Pancreas (tissue), 10 donors: ENCODE results near the gene RPL7A. TPM values are rescaled to one million over a fixed set of nuclear protein-coding genes. Genes with fewer than 3 reads are reported as not detected.
A peak's percentile ranks its signal among the peaks of the same experiment; 100 is the strongest.

Source experiments
- ATAC-seq, 4 donors: fragments of 200-7000 bp; cut with Tn5 transposase; one replicate each; pipeline versions ENCODE4 v1.8.0 to v1.9.1; 2020; ENCODE audit warnings: mild to moderate bottlenecking in 4 of 4, moderate library complexity in 4 of 4
- DNase-seq, 6 donors: peaks; one replicate each; pipeline ENCODE4 v3.0.0-alpha.2; 2020
- FAIRE-seq: peaks from 2 replicates; lab custom pipeline; 2012; peaks lifted over from hg19 to GRCh38; lab: Jason Lieb, UNC
- H3K27ac ChIP-seq, 4 donors: fragments of 200-600 bp; sonication (generic); 1 replicate in 3 of 4; 2 replicates in 1 of 4; pipeline versions ENCODE4 v1.5.0 to v1.8.0; 2020
- H3K27me3 ChIP-seq, 4 donors: fragments of 200-600 bp; one replicate each; pipeline ENCODE4 v1.8.0; 2021
- H3K36me3 ChIP-seq, 3 donors: fragments of 200-600 bp; sonication (generic) in 1 of 3; one replicate each; pipeline versions ENCODE4 v1.5.0 to v1.8.0; 2020 to 2021
- H3K4me1 ChIP-seq, 3 donors: fragments of 200-600 bp; one replicate each; pipeline ENCODE4 v1.8.0; 2021
- H3K4me3 ChIP-seq, 4 donors: fragments of 200-600 bp; sonication (generic) in 2 of 4; one replicate each; pipeline versions ENCODE4 v1.5.0 to v1.8.0; 2020 to 2021
- H3K9me3 ChIP-seq, 4 donors: fragments of 200-600 bp; one replicate each; pipeline ENCODE4 v1.8.0; 2021
- CTCF ChIP-seq, 4 donors: fragments of 200-600 bp; sonication (generic) in 3 of 4; IDR thresholded peaks; one replicate each; pipeline versions ENCODE4 v1.5.0 to v1.8.0; 2021; ENCODE audit warnings: antibody characterized with exemption in 4 of 4
- WGBS, 2 donors: extraction: QIAGEN DNeasy Blood & Tissue Kit; methylation state at CpG; one replicate each; pipeline ENCODE4 v1.1.7; 2013; 5-methylcytosine and 5-hydroxymethylcytosine counted together
- intact Hi-C, 3 donors: fragments of 100-400 bp; cut with DNase I; formaldehyde crosslinking; loops; one replicate each; pipeline versions ENCODE4 v1.11.1 to v1.14.2; 2022
- polyA plus RNA-seq, 2 donors: library from polyadenylated mRNA; stranded (reverse); fragments of 200-250 nt; gene quantifications; one replicate each; pipeline ENCODE4 v1.2.3, GENCODE V29; 2013
- total RNA-seq, 6 donors: library from RNA; stranded (reverse); fragmentation: NEBNext Ultra II Directional in 4 of 6; extraction: Animal tissue kit (Norgen Biotek cat#: 25700) in 4 of 6; gene quantifications; one replicate each; pipeline versions ENCODE4 v1.2.1 to v1.2.4, GENCODE V29; 2021 to 2023
- donor health status: healthy with polysubstance abuse.
- donor health status: DM: no; HTN: no; CAD: no; lungs with moderate emphysema.
- donor health status: DM: no; HTN: no; CAD: no.
- donor health status: control.
- donor health status: control.
- donor health status: Bipolar disorder and iron deficiency.
- donor health status: DM: yes; HTN: yes; CAD: no.
- donor health status: DM: no; HTN: no; CAD: no.
- donor health status: DM: no; HTN: no; CAD: no.
- donor health status: DM: yes; HTN: yes; CAD: no.

Gene RPL7A
- total and polyA plus RNA-seq, 8 donors = 1,234 to 2,140 (median 1,834) TPM

DNA sequence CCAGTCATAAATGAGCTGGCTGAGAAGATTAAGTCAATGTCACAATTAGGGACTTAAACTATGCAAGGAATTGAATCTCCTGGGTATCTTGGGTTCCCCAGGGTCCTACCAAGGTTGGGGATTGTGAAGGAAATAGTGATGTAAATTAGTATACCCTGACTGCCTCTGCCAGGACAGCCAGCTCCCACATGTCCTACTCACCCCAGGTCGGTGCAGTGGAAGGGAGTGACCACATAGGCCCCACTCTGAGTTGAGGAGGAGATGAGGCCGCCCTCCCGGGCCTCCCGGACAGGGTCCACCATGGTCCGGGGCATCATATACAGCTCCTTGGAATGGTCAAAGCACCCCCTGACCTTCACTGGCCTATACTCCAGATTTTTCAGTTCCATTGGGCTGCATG, 5.5 kb downstream of the RPL7A start:
- Histone ChIP-seq H3K4me3 (no peak overlapping the region), H3K4me1 (peaks cover 15 to 28% (median 17%) of the 10 kb centered on the region in 3 donors), H3K9me3 (no peaks in the 10 kb centered on the region), H3K36me3 (peaks cover 13 to 38% (median 32%) of the 10 kb centered on the region in 3 donors), H3K27ac (no peak overlapping the region), H3K27me3 (no peaks in the 10 kb centered on the region)
- ATAC-seq = no peak
- WGBS, 2 donors = 84 to 92% methylated on average over 5 of the region's 5 CpGs
- intact Hi-C loops = loop anchor here in 1 of 3 donors (10.0 kb wide), 1 partner anchor 309 kb away; no protein-coding TSS in a partner anchor
- no peak for DNase-seq
- no peak for TF ChIP-seq CTCF (IDR thresholded peaks at IDR 0.05)
- FAIRE-seq = no peak

DNA sequence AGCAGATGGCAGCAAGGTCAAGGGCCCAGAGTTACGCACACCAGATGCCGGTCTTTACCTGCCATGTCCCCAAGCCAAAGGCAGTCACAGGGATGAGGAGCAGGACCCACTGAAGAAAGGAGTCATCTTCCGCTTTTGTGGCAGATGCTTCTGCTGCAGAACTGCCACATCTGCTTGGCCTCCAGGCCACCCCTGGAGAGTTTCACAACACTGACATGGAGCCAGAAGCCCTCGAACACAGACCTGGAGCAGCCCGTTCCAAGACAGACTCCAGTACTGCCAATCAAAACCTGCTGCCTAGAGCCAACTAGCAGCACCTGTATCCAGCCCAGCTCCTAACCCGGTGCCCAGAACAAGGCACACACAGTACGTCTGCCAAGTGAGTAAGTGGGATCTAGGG, 6.7 kb downstream of the RPL7A start:
- Histone ChIP-seq H3K27ac (no peak overlapping the region), H3K9me3 (no peaks in the 10 kb centered on the region), H3K27me3 (no peaks in the 10 kb centered on the region), H3K36me3 (peaks cover 13 to 31% (median 28%) of the 10 kb centered on the region in 3 donors), H3K4me1 (peaks cover 8 to 21% (median 17%) of the 10 kb centered on the region in 3 donors), H3K4me3 (no peak overlapping the region)
- no peak for DNase-seq
- TF ChIP-seq CTCF (IDR thresholded peaks at IDR 0.05) = no peak
- FAIRE-seq = no peak
- WGBS, 2 donors = 62 to 76% methylated on average over 7 of the region's 7 CpGs
- intact Hi-C loops = loop anchor here in 1 of 3 donors (10.0 kb wide), 1 partner anchor 310 kb away; no protein-coding TSS in a partner anchor
- no peak for ATAC-seq

- 0 to 1% methylated on average over 23 to 31 of the region's 31 CpGs for WGBS, 2 donors
Observed at GRCh38 chr9:133355881-133356357, 7.9 kb downstream of the RPL7A start.

DNA sequence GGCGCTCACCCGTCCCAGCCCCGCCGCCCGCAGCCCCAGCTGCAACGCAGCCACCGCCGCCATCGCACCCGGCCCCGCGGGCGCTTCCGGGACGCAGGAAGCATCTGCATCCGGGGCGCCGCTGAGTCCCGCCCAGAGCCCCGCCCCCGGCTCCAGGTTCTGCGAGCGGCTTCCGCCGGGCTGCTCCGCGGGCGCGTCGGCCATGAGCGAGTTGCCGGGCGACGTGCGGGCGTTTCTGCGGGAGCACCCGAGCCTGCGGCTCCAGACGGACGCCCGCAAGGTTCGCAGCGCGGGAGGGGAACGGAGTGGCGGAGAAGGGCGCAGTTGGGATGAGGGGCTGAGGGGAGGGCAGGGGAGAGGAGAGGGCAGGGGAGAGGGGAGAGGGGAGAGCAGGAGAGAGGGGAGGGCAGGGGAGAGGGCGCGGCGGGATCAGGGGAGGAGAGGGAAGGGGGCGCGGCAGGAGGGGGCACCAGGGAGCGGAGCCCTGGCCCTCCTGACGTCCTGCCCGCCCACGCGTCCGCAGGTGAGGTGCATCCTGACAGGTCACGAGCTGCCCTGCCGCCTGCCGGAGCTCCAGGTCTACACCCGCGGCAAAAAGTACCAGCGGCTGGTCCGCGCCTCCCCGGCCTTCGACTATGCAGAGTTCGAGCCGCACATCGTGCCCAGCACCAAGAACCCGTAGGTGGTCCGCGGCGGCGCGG, 8.5 kb downstream of the RPL7A start, which contains the start of the genes SURF1 and SURF2:
SURF1 (minus strand) TSS at position 97 of the 701 bp plus-strand sequence; CDS start at position 63, 34 bp downstream.
SURF2 (plus strand) TSS at position 160 of the 701 bp plus-strand sequence; CDS start at position 203, 43 bp downstream.
- Histone ChIP-seq H3K36me3 (peaks cover 0 to 17% (median 11%) of the 10 kb centered on the region in 3 donors), H3K9me3 (no peaks in the 10 kb centered on the region), H3K4me3 (peak within 1 kb of the TSS; percentile 81 to 95 (median 88)), H3K27ac (peak within 1 kb of the TSS; percentile 37 to 53 (median 46)), H3K27me3 (no peaks in the 10 kb centered on the region), H3K4me1 (peaks cover 7 to 17% (median 17%) of the 10 kb centered on the region in 3 donors)
- WGBS, 2 donors = 1% methylated on average over 63 to 78 of the region's 78 CpGs
- ATAC-seq (peak; percentile 85 to 96 (median 92)), DNase-seq (peak; percentile 84 to 97 (median 90)), FAIRE-seq (no peak)
- TF ChIP-seq CTCF (IDR thresholded peaks at IDR 0.05) = no peak
- intact Hi-C loops = loop anchor here in 1 of 3 donors (10.0 kb wide), 1 partner anchor 312 kb away; no protein-coding TSS in a partner anchor

More at GRCh38 chr9:133355881-133356357, 7.9 kb downstream of the RPL7A start:
- Histone ChIP-seq H3K9me3 (no peaks in the 10 kb centered on the region), H3K27ac (peak overlapping the region; percentile 37 to 53 (median 46)), H3K27me3 (no peaks in the 10 kb centered on the region), H3K36me3 (peaks cover 4 to 20% (median 16%) of the 10 kb centered on the region in 3 donors), H3K4me1 (peaks cover 7 to 17% (median 17%) of the 10 kb centered on the region in 3 donors), H3K4me3 (peak overlapping the region; percentile 81 to 95 (median 88))
- peak in 3 of 4 donors; percentile 6 to 43 (median 7) for ATAC-seq
- intact Hi-C loops = loop anchor here in 1 of 3 donors (10.0 kb wide), 1 partner anchor 311 kb away; no protein-coding TSS in a partner anchor
- no peak for TF ChIP-seq CTCF (IDR thresholded peaks at IDR 0.05)
- no peak for FAIRE-seq
- no peak for DNase-seq
